ENCODE measurements around the gene NOS1AP. TPM values are rescaled to one million over a fixed set of nuclear protein-coding genes. Genes with fewer than 3 reads are reported as not detected.
A peak's percentile ranks its signal among the peaks of the same experiment; 100 is the strongest.

The NOS1AP gene
- total RNA-seq, 1 donor from 2014 or later = 0.99 TPM

DNA sequence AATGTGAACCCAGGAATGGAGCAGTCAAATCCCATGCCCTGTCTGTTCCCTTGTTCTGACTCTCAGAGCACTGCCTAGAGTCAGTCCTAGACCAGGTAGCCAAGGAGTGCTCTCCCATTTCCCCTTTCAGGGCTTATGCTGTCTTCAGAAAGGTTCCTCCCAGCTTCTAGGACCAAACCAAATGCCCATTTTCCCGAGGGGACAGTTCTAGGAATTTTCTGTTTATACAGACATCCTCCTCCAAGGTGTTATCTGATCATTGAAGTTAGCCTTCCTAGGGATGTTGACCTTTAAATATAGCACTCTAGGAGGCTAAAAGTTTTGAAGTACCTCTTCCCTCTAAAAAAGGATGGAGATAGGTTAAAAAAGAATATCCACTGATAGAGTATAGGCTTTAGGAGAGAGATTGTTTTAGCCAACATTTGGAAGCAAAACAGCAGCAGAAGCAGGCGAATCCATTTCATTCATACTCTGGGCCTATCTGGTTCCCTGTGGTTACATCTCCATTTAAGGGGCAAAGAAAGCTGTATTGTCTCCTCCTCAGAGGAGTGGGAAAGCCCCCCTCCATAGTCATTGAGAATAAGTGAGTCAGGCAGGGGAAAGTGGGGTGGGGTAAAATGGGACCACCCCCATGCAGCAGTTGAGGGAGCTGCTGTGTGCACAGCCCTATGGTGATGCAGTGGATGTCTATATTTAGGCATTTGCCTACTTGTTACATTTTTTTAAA, 180.7 kb downstream of the NOS1AP start:
- DNase-seq (ENCODE audit: low read depth) = no peak

- no peak for DNase-seq (ENCODE audit: low read depth)
These were observed 181.6 kb downstream of the NOS1AP start for GRCh38 chr1:162251102-162251501.

- DNase-seq (ENCODE audit: low read depth) = no peak
These were observed 182.7 kb downstream of the NOS1AP start for GRCh38 chr1:162252214-162252613.

DNA sequence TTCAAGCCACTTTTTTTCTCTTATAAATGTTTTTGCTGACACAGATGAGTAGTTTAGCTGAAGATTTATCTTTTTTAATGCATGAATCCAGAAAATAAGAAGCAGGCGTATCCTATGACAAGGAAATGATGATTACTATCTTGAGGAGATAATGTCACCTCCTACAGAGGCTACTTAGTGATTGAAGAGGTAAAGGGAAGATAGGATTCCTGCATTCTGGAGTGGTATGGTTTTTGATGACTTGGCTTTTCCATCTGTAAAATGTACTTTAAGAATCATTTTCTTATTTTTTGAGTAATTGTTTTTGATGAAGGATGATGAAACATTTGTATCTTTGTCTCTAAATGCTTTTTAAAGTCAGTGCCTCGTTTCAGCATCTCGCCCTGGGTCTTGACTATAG, 184.3 kb downstream of the NOS1AP start:
- DNase-seq (ENCODE audit: low read depth) = no peak

DNA sequence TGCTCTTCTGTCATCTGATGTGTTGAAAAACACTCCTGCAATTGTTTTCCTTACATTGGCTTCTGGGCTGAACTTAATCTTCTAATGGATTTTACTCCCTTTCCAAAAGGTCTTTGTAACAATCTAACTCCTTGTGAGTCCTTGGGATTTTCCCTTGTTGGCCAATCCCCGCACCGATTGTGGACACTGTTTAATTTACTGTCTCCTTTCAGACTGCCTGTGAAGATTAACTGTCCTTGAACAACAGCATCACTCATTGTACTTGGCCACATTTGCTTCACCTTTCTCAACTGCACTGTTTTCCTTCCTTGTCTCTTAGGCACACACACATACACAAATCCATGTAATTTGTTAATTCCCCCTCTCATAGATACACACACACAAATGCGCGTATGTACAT, 186.8 kb downstream of the NOS1AP start:
- DNase-seq (ENCODE audit: low read depth) = peak; percentile 26

- DNase-seq (ENCODE audit: low read depth) = no peak
These were observed 188.9 kb downstream of the NOS1AP start for GRCh38 chr1:162258394-162258793.

GRCh38 chr1:162259894-162260455, 190.5 kb downstream of the NOS1AP start:
- no peak for DNase-seq (ENCODE audit: low read depth)

- DNase-seq (ENCODE audit: low read depth) = no peak
These were observed 194.6 kb downstream of the NOS1AP start for GRCh38 chr1:162264108-162264507.

DNA sequence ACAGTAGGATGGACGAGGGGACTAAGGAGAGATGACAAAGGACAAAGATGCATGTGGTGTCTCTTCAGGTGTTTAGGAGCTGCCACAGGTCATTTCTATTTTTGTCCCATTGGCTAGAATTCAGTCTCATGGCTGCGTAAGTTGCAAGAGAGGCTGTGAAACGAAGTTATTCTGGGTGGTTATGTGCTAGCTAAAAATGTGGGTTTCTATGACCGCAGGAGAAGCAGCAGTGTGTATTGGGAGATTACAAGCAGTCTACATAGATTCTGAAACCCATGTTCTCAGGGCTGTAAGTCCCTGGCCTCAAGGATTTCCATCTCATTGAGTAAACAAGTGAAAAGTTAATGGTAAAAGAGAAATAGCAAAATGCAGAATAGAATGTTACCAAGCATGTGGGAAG, 196.5 kb downstream of the NOS1AP start:
- DNase-seq (ENCODE audit: low read depth) = no peak

- no peak for DNase-seq (ENCODE audit: low read depth)
These were observed 200.7 kb downstream of the NOS1AP start for GRCh38 chr1:162270016-162270770.

- DNase-seq (ENCODE audit: low read depth) = no peak
These were observed 202.5 kb downstream of the NOS1AP start for GRCh38 chr1:162271972-162272371.

DNA sequence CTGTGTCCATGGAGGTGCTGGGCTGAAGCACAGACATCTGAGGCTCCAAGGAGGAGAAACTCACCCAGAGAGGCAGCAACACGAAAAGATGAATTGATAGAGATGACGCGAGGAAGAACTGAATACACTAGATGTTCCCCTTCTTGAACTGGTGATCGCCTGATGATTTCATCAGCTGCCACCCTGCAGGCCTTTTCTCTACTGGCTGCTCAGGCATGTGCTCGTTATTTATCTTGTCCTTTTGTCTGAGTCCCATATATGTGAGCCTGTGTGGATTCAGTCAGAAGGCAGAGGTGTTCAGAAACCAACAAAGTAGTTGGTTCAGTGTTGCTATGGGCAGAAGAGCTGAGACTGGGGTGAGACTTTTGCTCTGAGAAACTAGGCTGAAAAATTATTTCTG, 202.9 kb downstream of the NOS1AP start:
- no peak for DNase-seq (ENCODE audit: low read depth)

- DNase-seq (ENCODE audit: low read depth) = no peak
These were observed 206.2 kb downstream of the NOS1AP start for GRCh38 chr1:162275622-162276175.

GRCh38 chr1:162276493-162276892, 207.0 kb downstream of the NOS1AP start:
- peak; percentile 35 for DNase-seq (ENCODE audit: low read depth)

- no peak for DNase-seq (ENCODE audit: low read depth)
These were observed 209.6 kb downstream of the NOS1AP start for GRCh38 chr1:162279136-162279498.

GRCh38 chr1:162281426-162281825, 211.9 kb downstream of the NOS1AP start:
- DNase-seq (ENCODE audit: low read depth) = no peak

GRCh38 chr1:162283657-162284056, 214.2 kb downstream of the NOS1AP start:
- DNase-seq (ENCODE audit: low read depth) = no peak

DNA sequence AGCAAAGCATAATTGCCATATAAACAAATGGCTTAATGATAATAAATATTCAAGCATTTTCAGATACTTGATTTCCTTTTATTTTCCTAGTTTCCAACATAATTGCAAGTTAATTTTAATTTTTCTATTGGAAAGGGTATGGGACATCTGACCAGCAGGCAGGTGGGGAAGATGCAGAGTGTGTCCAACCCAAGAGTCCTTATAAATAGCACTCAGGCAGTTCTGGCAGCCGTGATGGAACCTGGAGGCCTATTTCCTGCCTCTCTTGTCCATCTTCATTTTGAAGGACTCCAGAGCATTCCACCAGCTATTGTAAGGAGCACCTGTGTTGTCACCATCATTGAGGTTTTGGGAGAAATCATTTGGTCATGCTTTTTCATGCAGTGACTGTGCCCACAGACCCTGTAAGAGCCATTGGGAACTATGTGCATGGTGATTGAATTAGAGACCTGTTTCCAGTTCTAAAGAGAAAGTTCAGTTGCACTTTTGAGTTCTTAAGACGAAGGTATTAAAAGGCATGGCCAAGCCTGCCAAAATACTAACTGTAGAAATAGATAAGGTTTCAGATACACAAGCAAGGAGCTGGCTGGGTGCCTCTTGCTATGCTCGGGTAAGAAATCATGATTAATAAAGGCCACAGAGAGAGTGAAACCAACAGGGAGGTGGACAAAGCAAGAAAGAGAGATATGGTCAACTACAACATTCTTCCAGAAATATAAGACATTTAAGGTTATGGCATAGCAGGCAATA, 214.9 kb downstream of the NOS1AP start:
- no peak for DNase-seq (ENCODE audit: low read depth)

DNA sequence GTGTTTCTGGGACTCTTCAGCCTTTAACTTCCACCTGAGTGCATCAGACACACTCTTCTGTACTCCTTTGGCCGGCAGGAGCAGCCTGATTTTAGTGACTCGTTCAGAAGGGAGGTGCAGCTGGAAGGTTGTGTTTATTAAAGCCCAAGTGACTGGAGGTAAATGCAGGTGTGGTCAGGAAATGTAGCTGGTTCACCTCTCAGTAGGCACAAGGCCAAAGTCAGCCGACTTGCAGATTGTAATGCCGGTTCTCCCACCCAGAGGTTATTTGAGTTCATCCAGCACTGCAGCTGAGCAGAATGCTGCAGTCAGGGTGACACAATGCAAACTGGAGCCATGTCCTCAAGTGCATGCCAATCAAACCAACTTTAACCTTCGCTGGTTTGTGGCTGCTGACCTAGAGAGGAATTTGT, 215.7 kb downstream of the NOS1AP start:
- DNase-seq (ENCODE audit: low read depth) = peak; percentile 80

DNA sequence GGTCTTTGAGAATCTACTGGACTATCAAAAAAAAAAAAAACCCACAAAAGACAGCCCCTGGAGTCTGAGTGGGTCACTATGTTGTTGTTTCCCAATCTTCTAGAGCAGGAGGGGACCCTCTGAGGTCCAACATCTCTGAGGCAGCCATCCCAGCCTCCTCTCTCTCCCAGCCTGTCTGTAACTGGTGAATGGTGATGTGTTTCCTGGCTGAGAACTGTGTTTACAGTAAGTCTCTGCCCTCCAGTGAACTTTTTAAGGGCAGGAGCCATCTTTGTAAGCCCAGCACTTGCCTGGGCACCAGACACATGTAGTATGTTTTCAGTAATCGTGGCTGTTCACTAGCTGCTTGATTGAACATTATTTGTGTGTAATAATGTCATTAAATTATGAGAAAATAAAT, 221.5 kb downstream of the NOS1AP start:
- no peak for DNase-seq (ENCODE audit: low read depth)

DNA sequence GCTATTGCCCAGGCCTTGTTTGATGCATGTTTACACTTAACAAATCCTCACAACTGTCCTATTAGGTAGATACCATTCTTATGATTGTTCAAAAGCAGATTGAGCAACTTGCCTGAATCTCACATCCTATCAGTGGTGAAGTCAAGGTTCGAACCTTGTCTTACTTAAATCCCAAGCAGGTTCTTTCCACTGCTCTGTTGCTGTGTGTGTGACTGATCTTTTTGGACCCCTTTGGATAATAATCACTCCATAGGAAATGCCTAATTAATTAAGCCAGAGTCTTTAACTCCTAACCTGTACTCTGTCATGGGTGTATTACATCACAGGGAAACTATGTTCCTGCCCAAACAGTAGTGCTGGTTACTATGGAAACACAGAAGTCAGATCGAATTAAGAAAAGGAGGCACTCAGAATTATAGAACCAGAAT, 222.9 kb downstream of the NOS1AP start:
- peak; percentile 87 for DNase-seq (ENCODE audit: low read depth)

DNA sequence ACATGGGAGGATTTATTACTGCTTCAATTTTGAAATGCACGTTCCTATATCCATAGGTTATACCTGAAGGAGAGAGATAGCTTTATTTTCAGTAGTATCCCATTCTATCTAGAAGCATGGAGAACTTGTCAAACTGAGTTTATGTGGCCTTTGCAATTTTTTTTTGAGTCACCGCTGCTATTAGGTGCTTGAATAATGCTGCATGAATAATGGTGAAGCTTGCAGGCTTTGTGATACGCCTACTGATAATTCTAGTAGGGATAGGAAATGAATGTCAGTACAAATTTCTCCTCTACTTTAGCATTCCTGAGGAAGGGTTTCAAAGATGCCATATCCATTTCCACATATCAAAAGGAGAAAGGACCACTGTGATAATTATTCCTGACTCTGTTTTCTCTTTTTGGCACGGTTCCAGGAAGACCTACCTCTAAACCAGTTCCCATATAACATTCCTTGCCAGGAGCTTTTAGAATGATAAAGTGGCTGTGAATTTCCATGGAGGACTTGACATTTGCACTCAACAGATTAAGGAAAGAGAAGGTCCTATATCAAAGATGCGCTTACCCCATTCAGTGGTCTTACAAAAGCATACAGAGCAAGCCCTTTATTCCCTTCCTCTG, 223.7 kb downstream of the NOS1AP start:
- DNase-seq (ENCODE audit: low read depth) = no peak

Data from renal cortical epithelial cell (primary cell).